NCI-H1092 (cell line): ENCODE data around the gene GREB1.

Experiments used
- DNase-seq: peaks from one replicate; lab custom pipeline; 2025; lab: John Stamatoyannopoulos, UW

Gene GREB1

DNA sequence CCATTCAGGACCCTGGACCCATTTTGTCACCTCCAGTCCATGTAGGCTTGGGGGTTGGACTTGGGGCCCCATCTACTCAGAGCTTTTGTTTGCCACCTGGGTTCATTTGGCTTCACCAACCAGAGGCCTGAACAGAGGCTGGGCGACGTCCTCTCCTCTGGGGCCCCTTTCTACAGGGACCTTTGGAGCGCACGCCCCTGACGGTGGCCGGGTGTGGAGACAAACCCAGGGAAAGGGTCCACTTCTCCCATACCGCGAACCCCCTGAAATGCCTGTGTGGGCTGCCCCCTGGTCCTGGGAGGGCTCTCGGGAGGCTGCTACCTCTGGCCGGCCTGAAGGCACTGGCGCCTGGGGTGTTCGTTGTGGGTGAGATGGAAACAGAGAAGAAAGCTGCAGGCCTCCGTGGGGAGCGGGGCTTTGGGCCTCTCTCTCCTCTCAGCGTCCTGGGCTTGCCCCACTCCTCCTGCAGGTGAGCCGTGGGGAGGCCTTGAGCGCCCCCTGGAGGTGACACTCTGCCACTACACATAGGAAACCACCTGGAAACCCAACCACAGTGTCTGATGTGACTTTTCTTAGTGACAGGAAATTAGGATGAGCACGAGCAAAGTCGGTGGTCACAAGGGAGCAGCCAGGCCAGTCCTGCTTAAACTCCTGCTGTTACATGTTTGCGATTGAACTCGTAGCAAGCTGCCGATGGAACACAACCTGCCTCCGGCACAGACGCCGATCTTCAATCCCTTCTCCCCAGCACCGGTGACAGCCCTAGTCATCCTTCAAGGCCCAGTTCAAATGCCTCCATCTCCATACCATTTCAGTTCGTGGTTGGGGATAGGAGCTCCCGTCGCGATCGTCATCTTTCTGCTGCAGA is 148.1 kb downstream of the GREB1 start:
- DNase-seq, result peak; percentile 16

DNA sequence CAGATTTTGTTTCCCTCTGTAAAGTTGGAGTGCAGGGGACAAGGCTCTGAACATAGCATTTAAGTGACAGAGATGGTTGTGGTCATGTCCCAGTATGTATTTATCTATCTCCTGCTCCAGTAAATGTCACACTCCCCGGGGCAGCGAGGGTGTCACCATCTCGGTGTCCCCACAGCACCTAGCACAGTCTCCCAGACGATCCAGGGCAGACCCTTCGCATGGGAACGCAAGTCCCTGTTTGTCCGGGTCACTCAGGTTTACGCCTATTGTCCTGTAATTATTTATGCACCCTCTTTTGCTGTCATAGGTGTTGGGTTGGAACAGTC is 148.7 kb downstream of the GREB1 start:
- no peak for DNase-seq

DNA sequence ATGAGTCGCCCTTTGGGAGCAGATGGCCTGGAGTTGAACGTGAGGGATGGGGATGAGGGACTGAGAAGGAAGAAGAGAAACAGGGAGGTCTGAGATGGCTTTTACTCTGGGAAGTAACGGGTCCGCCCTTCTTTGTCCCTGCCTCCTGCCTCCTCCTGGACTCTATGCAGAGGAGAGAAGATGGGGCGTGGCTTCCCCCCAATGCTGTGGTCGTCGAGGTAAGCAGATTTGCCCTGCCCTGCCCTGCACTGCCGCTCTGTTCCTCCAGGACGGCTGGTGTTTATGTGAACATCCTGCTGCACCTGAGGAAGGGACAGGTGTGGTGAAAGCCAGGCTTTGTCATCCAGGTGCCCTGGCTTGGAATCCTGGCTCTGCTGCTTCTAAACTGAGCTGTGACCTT is 149.6 kb downstream of the GREB1 start:
- DNase-seq, result no peak

DNA sequence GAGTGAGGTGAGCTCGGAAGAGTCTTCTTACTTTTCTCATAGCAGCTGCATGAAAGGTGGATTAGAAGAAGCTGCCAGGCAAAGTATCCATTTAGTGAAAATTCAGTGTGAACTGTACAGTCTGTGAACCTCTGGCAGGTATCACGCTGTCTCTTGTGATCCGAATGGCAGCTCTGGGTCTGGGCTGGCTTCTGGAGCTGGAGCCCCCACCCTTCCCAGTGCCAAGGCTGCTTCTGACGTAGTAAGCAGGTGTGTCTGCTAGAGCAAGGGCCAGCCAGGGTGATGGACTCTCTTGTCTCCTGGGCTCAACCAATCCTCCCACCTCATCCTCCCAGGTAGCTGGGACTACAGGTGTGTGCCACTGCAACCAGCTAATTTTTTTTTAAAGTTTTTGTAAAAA is 150.1 kb downstream of the GREB1 start:
- DNase-seq, result no peak

DNA sequence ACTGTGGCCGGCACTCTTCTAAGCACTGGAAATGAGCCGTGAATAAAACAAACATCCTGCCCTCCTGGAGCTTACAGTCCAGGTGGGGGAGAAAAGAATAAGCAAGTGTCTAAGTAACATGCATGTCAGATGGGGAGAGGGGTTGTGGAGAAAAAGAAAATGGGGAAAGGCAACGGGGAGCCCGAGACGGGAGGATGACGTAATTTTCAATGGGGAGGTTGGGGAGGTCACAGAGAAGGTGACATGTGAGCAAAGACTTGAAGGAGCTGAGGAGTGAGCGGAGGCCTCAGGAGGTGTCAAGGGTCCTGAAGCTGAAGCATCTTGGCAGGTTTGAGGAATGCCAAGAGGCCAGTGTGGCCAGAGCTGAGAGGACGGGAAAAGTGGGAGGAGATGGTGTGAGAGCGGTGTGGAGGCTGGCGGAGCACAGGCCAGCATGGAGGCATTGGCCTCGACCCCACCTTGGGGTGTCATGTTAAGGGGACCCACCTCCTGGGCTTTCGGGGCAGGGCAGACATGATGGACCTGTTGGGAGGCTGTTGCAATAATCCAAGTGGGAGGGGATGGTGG is 151.1 kb downstream of the GREB1 start:
- no peak for DNase-seq

DNA sequence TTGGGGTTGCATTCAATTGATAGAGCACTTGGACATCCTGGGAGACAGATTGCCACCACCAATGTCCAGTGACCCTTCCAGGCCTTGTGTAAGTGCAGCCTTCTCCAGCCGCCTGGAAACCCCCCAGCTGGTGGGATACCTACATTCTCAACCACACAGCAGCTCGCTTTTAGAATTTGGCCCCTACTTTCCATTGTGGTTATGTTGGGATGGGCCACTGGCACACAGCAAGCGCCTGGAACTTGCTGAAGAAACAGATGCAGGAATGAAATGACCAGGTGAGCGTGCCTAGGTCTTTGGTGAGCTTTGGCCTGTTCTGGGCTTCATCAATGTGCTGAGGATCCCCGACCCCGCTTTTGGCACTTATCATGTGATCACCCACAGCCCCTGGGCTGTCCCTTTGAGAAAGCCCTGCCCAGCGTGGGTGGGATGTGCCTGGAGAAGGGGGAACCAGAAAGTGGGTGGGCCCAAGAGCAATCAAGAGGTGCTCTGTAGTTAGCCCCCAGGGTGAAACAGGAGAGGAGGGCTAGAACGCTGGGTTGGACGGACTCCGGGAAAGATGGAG is 152.1 kb downstream of the GREB1 start:
- DNase-seq, result no peak

DNA sequence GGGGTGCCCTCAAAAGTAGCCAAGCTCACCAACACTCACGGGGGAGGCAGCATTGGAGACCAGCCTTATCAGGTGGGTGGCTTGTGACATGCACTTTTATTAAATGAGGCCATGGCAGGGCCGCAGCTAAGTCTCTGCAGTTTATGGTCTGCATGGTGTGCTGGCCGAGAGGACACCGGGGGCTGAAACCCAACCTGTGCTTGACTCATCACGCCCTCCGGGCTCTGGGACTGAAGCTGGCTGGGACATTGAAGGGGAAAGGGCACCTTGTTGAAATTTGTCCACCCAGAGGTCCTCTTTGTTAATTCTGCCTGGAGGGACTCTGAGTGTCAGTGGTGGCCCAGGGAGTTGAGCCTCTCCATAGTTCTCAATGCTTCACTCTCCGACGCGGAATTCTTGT is 153.9 kb downstream of the GREB1 start:
- DNase-seq, result no peak

DNA sequence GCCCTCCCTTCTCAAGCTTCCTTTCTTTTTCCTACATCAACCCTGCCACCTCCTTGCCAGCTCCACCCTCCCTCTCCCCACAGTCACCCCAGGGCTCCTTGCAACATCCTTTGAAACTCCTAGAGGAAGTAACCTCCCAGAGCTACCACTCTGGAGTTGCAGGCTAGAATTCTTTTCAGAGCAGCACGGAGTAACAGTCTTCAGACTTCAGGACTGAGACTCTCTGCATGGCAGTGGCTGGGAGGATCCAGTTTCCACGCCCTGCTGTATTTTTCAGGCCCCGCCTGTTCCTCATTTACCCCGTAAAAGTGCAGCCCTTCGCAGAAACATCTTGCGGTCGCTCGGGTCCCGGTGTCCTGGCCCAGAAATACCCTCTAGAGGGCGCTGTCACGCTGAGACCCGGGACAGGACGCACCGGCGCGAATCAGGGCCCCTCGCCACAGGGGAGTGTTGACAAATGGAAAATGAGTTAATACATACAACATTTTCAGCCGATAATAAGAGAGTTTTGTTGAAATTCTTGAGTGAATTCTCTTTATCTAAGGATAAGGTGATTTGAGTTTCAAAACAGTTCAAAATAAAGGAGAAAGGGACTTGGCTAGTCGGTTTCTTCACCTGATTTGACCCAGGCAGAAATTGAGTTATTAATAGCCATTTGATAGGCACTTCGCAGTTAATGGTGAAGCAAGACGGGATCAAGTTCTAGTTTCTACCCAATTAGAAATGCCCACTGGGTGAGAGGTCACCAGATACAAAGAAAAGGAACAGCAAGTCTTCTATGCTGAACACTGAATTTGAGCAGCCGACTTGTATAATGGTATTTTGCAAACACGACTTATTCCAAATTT is 154.6 kb downstream of the GREB1 start:
- peak; percentile 10 for DNase-seq

DNA sequence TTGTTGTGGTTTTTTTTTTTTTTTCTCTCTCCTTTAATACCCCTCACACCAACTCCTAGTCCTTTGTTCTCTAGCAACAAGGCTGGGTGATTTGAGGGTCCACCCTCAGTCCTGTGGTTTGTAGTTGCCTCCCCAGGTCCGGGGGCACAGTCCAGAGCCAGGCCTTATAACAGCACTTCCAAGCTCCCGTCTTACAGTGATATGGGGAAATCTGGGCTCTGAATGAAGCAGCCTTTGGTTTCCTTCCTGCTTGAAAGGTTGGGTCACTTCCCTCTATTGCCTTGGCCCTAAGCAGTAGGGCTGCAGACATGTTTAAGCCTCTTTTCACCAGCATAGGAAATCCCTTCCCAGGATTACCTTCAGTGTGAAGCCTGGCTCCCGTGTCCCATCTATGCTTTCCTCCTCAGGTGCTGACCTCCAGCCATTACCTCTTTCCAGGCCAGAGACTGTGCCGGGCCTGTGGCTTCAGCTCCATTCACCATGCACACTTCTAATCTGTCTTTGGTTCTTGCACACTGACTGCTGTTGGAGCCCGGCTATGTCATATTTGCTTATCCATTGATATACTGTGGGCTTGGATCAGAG is 157.3 kb downstream of the GREB1 start:
- DNase-seq, result no peak
